PFSK-1 (cell line): Measurements from ENCODE around the gene YARS1.

Experiments
- FOXP2 ChIP-seq: optimal IDR thresholded peaks from 2 replicates; pipeline ENCODE3; 2011; ENCODE audit warnings: borderline replicate concordance, control low read depth, inconsistent platforms; ENCODE audit not compliant: insufficient read depth; ENCODE audit errors: extremely low read length, extremely low read depth
- POLR2AphosphoS5 ChIP-seq: IDR thresholded peaks from 2 replicates; pipeline ENCODE4 v1.6.1; 2012; ENCODE audit warnings: low read depth, mild to moderate bottlenecking, control low read depth, low read length, moderate library complexity
- REST ChIP-seq, 2 experiments: IDR thresholded peaks; 2 replicates each; pipeline versions ENCODE4 v1.6.1 to v1.8.0; 2011 to 2012; ENCODE audit warnings: low read depth in 2 of 2, low read length in 2 of 2, control low read depth in 1 of 2, inconsistent platforms in 1 of 2, mild to moderate bottlenecking in 1 of 2, moderate library complexity in 1 of 2; ENCODE audit not compliant: insufficient read depth in 1 of 2
- SIN3A ChIP-seq: IDR thresholded peaks from 2 replicates; pipeline ENCODE4 v1.6.1; 2012; ENCODE audit warnings: mild to moderate bottlenecking, low read length, moderate library complexity, borderline replicate concordance; ENCODE audit not compliant: insufficient read depth
- TAF1 ChIP-seq: IDR thresholded peaks from 2 replicates; pipeline ENCODE4 v1.6.1; 2012; ENCODE audit warnings: low read length, control low read depth, borderline replicate concordance; ENCODE audit not compliant: insufficient read depth

Gene YARS1

GRCh38 chr1:32782086-32782485, 35.1 kb downstream of the YARS1 start:
- TF ChIP-seq TAF1 (no peak), REST (IDR thresholded peaks at IDR 0.05; ENCODE audit: insufficient read depth in 1 of 2, low read depth in 2 of 2, low read length in 2 of 2) (no peak), POLR2AphosphoS5 (no peak), SIN3A (no peak), FOXP2 (no peak)

DNA sequence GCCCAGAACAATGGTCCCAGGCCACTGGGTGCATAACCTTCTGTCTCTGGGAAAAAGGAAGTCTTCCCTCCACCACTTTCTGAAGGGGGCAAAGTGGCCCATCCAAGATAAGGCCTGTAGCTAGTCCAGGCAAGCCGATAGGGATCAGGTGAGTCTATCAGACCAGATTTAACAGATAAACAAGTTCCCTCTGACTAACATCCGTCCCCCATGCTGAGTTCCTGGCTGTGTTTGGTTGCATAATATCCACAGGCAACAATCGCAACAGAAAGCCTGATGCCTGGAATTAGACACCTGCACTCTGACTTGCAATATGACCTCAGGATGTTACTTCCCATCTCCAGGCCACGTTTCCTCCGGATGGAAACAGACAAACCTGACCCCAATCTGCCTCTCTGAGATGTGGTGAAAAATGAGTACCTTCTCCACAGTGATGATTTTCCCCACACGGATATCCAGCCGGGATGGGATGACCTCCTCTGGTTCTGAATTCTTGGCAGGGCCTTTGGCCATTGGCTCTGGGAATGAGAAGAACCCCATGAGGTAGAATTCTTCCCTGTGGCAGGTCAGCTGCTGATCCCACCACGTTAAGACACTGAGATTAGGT, 36.4 kb downstream of the YARS1 start:
- TF ChIP-seq FOXP2 (no peak), REST (IDR thresholded peaks at IDR 0.05; ENCODE audit: insufficient read depth in 1 of 2, low read depth in 2 of 2, low read length in 2 of 2) (no peak), SIN3A (no peak)

DNA sequence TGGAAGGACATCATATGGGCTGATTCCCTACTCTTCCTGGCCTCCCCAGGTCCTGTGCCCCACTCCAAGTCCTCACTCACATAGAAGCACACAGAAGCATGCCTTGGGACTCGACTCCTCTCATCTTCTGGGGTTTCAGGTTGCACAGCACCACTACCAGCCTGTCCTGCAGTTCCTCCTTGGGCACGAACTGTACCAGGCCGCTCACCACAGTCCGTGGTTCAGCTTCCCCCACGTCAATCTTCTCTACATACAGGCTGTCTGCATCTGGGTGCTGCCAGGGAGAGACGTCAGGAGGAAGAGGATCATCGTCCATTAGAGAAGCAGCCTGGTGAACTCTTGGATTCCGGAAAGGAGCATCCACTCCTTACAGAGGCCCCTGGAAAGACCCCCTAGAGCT, 37.2 kb downstream of the YARS1 start:
- TF ChIP-seq POLR2AphosphoS5 (no peak), SIN3A (no peak), FOXP2 (no peak), REST (IDR thresholded peaks at IDR 0.05; ENCODE audit: insufficient read depth in 1 of 2, low read depth in 2 of 2, low read length in 2 of 2) (no peak), TAF1 (no peak)

GRCh38 chr1:32779242-32779641, 37.9 kb downstream of the YARS1 start:
- TF ChIP-seq FOXP2 (no peak), REST (IDR thresholded peaks at IDR 0.05; ENCODE audit: insufficient read depth in 1 of 2, low read depth in 2 of 2, low read length in 2 of 2) (no peak), POLR2AphosphoS5 (no peak), SIN3A (no peak), TAF1 (no peak)

- TF ChIP-seq SIN3A, result no peak
- TF ChIP-seq POLR2AphosphoS5, result no peak
- TF ChIP-seq REST (IDR thresholded peaks at IDR 0.05; ENCODE audit: insufficient read depth in 1 of 2, low read depth in 2 of 2, low read length in 2 of 2), result no peak
- no peak for TF ChIP-seq TAF1
- no peak for TF ChIP-seq FOXP2
Observed at GRCh38 chr1:32775640-32776337, 41.4 kb downstream of the YARS1 start.
